CD4-positive, alpha-beta memory T cell (primary cell): Measurements from ENCODE around the gene TASOR. TPM values are rescaled to one million over a fixed set of nuclear protein-coding genes. Genes with fewer than 3 reads are reported as not detected.

Experiments
- CTCF ChIA-PET: fragments of 350-600 bp; sonication (Branson Sonifier 250); formaldehyde crosslinking; loops from one replicate; lab custom pipeline; 2021; ENCODE audit warnings: inconsistent platforms; ENCODE audit not compliant: partially characterized antibody; lab: Charles Lee
- POLR2A ChIA-PET: fragments of 350-600 bp; sonication (Branson Sonifier 250); formaldehyde crosslinking; loops from one replicate; lab custom pipeline; 2021; ENCODE audit not compliant: partially characterized antibody; lab: Charles Lee
- DNase-seq, 5 donors: peaks; one replicate each; pipeline versions ENCODE4 v3.0.0 to v3.0.0-alpha.2; 2020 to 2022; ENCODE audit warnings: mixed read lengths in 1 of 5
- H3K27ac ChIP-seq: one replicate; pipeline ENCODE4 v1.7.0; 2013; ENCODE audit warnings: low read depth, low read length
- H3K27me3 ChIP-seq: 2 replicates; pipeline ENCODE4 v1.7.0; 2013; ENCODE audit warnings: mild to moderate bottlenecking, low read length, moderate library complexity; ENCODE audit not compliant: insufficient read depth
- H3K36me3 ChIP-seq: 2 replicates; pipeline ENCODE4 v1.7.0; 2013; ENCODE audit warnings: mild to moderate bottlenecking, low read length, moderate library complexity; ENCODE audit not compliant: insufficient read depth
- H3K4me1 ChIP-seq: 2 replicates; pipeline ENCODE4 v1.7.0; 2013; ENCODE audit warnings: mild to moderate bottlenecking, low read length, moderate library complexity; ENCODE audit not compliant: insufficient read depth
- H3K4me3 ChIP-seq, 2 donors: one replicate each; pipeline ENCODE4 v1.7.0; 2013; ENCODE audit warnings: low read length in 2 of 2, mild to moderate bottlenecking in 1 of 2
- H3K9me3 ChIP-seq, 2 donors: one replicate each; pipeline ENCODE4 v1.7.0; 2013; ENCODE audit warnings: low read length in 2 of 2, control low read depth in 1 of 2; ENCODE audit not compliant: control insufficient read depth in 1 of 2
- H3K27ac Mint-ChIP-seq, 7 donors: one replicate each; pipeline ENCODE4 v1.8.0; 2020 to 2021; ENCODE audit warnings: mixed read lengths in 7 of 7, mild to moderate bottlenecking in 6 of 7, inconsistent platforms in 3 of 7, moderate library complexity in 3 of 7
- H3K27me3 Mint-ChIP-seq, 2 donors: one replicate each; pipeline ENCODE4 v1.8.0; 2020 to 2021; ENCODE audit warnings: mixed read lengths in 2 of 2
- H3K36me3 Mint-ChIP-seq, 2 donors: one replicate each; pipeline ENCODE4 v1.8.0; 2020 to 2021; ENCODE audit warnings: mixed read lengths in 2 of 2, inconsistent platforms in 1 of 2, mild to moderate bottlenecking in 1 of 2
- H3K4me1 Mint-ChIP-seq, 4 donors: one replicate each; pipeline ENCODE4 v1.8.0; 2020 to 2021; ENCODE audit warnings: mixed read lengths in 4 of 4, mild to moderate bottlenecking in 1 of 4
- H3K4me3 Mint-ChIP-seq, 8 donors: one replicate each; pipeline ENCODE4 v1.8.0; 2020 to 2021; ENCODE audit warnings: mixed read lengths in 8 of 8, mild to moderate bottlenecking in 7 of 8, moderate library complexity in 6 of 8, inconsistent platforms in 3 of 8
- H3K9me3 Mint-ChIP-seq, 8 donors: one replicate each; pipeline ENCODE4 v1.8.0; 2020 to 2021; ENCODE audit warnings: mixed read lengths in 8 of 8, mild to moderate bottlenecking in 5 of 8, inconsistent platforms in 3 of 8, moderate library complexity in 1 of 8
- intact Hi-C: fragments of 100-400 bp; cut with micrococcal nuclease; formaldehyde crosslinking; loops from one replicate; pipeline ENCODE4 v1.15.1; 2023
- polyA plus RNA-seq, 2 donors: library from polyadenylated mRNA; unstranded; fragments of 300-500 nt; fragmentation: Illumina TruSeq; gene quantifications; one replicate each; pipeline ENCODE4 v1.2.3, GENCODE V29; 2021
- total RNA-seq, 2 experiments: library from RNA; stranded (reverse); gene quantifications; one replicate each; pipeline ENCODE4 v1.2.3, GENCODE V29; 2021

The TASOR gene
- total and polyA plus RNA-seq, 4 experiments from 2014 or later: 22.7 to 112 (median 75.7) TPM

DNA sequence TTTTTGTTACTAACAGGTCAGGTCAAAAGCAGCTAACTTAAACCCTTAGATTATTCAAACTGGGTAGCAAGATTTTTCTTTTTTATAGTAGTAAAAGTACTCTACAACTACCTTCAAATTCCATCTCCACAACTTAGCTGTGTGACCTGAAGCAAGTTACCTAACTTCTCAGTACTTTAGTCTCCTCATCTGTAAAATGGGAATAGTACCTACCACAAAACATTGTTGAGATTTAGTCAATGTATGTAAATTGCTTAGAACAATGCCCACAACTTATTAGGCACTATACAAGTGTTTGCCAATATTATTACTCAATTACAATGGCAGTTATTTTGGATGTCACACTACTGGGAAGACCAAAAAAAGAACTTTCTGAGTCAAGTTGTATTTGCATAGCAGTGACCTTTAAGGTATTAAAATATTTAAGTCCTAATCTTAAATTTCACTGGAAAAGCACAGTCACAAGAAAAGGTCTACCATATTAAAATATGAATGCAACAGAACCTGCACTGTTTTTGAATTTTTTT lies 2.9 kb downstream of the TASOR start:
- Mint-ChIP-seq H3K4me1 (peaks cover 39 to 81% (median 56%) of the 10 kb centered on the region in 4 donors), H3K4me3 (peak overlapping the region in 5 of 8 donors; percentile 23 to 60 (median 56)), H3K9me3 (no peaks in the 10 kb centered on the region), H3K36me3 (peaks cover 18 to 30% of the 10 kb centered on the region in 2 donors), H3K27ac (peak overlapping the region in 2 of 7 donors; percentile 23 to 98), H3K27me3 (no peaks in the 10 kb centered on the region)
- CTCF ChIA-PET: interaction anchor here (0.7 kb wide), 1 partner anchor 104 kb away, joined by 3 read pairs; no protein-coding TSS in a partner anchor
- Histone ChIP-seq H3K9me3 (no peaks in the 10 kb centered on the region), H3K4me3 (peak overlapping the region in 1 of 2 donors; percentile 20), H3K4me1 (peaks cover 76% of the 10 kb centered on the region), H3K36me3 (no peaks in the 10 kb centered on the region), H3K27ac (no peak overlapping the region), H3K27me3 (no peaks in the 10 kb centered on the region)
- intact Hi-C loops: loop anchor here (5.0 to 10.0 kb wide), 3 partner anchors 88 to 1627 kb away; partner anchors contain the start of genes APPL1, HTD2 and RPP14
- POLR2A ChIA-PET: interaction anchor here (1.4 kb wide), 1 partner anchor 120 kb away, joined by 3 read pairs; no protein-coding TSS in a partner anchor
- no peak for DNase-seq

DNA sequence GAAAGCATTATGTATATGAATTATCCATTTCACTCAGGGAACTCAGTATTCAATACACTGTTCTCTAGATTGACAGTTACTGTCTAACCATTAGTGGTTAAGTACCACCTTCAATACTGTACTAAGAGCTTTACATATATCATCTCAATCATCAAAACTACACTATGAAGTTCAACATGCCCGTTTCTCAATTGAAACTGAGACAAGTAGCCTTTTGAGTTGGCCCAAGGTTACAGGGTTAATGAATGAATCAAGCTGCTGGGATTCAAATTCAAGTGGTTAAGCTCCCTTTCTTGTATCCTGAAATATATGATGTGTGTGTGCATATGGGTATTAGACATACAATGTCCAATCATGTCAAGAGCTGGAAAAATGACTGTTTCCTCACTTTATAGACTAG lies 5.8 kb downstream of the TASOR start:
- Mint-ChIP-seq H3K27me3 (no peaks in the 10 kb centered on the region), H3K4me1 (peaks cover 40 to 76% (median 57%) of the 10 kb centered on the region in 4 donors)
- H3K4me3 ChIP-seq: no peak overlapping the region

DNA sequence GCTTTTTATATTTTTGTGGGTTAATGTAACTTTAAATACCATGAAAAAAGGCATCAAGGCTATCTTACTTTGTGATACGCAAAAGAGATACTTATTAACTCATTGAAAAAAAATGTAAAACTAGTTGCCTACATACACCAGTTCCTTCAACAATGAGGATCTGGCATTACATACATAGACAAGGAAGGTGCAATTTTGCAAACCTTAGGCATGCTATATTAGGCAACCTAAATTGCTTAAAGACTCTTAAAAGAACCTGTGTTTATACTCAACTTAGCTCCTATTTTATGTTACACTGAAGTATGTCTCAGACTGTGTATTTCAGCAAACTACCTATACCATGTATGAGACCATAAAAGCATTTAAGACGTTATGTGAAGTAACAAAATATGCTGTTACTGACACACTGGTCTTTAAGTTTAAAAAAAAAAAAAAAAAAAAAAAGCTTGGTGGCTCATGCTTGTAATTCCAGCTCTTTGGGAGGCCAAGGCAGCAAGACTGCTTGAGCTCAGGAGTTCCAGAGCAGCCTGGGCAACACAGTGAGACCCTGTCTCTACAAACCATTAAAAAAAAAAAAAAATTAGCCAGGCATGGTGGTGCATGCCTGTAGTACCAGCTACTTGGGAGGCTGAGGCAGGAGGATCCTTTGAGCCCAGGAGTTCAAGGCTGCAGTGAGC lies 9.1 kb downstream of the TASOR start:
- Histone ChIP-seq H3K27ac (no peak overlapping the region), H3K36me3 (peaks cover 13% of the 10 kb centered on the region), H3K4me3 (no peak overlapping the region), H3K27me3 (no peaks in the 10 kb centered on the region), H3K4me1 (peaks cover 40% of the 10 kb centered on the region), H3K9me3 (no peaks in the 10 kb centered on the region)
- ChIA-PET POLR2A (interaction anchor here (0.6 to 1.4 kb wide), 5 partner anchors 9 to 128 kb away, joined by 3 to 11 read pairs (median 4); partner anchors contain the start of genes ARHGEF3, CCDC66 and TASOR), CTCF (interaction anchor here (0.7 to 1.8 kb wide), 5 partner anchors 9 to 152 kb away, joined by 3 to 5 read pairs (median 4); partner anchors contain the start of gene TASOR)
- Mint-ChIP-seq H3K27ac (no peak overlapping the region), H3K36me3 (peaks cover 22 to 49% of the 10 kb centered on the region in 2 donors), H3K9me3 (no peaks in the 10 kb centered on the region), H3K4me1 (peaks cover 27 to 52% (median 38%) of the 10 kb centered on the region in 4 donors), H3K4me3 (no peak overlapping the region), H3K27me3 (no peaks in the 10 kb centered on the region)
- DNase-seq: no peak
- intact Hi-C loops: no loop called here

More for the DNA sequence above, 5.8 kb downstream of the TASOR start:
- intact Hi-C loops: loop anchor here (5.0 kb wide), 1 partner anchor 40 kb away; no protein-coding TSS in a partner anchor
- H3K27me3 ChIP-seq: no peaks in the 10 kb centered on the region
- POLR2A ChIA-PET: interaction anchor here (1.1 kb wide), 1 partner anchor 16 kb away, joined by 3 read pairs; no protein-coding TSS in a partner anchor
- Mint-ChIP-seq H3K4me3 (peak overlapping the region in 6 of 8 donors; percentile 43 to 76 (median 56)), H3K36me3 (peaks cover 18 to 37% of the 10 kb centered on the region in 2 donors), H3K9me3 (no peaks in the 10 kb centered on the region), H3K27ac (peak overlapping the region in 6 of 7 donors; percentile 10 to 77 (median 30))
- H3K9me3 ChIP-seq: no peaks in the 10 kb centered on the region
- H3K4me1 ChIP-seq: peaks cover 73% of the 10 kb centered on the region
- no peak overlapping the region for H3K27ac ChIP-seq
- DNase-seq: no peak
- CTCF ChIA-PET: interaction anchor here (1.1 to 2.0 kb wide), 4 partner anchors 10 to 123 kb away, joined by 3 to 8 read pairs (median 4); no protein-coding TSS in a partner anchor
- H3K36me3 ChIP-seq: no peaks in the 10 kb centered on the region

DNA sequence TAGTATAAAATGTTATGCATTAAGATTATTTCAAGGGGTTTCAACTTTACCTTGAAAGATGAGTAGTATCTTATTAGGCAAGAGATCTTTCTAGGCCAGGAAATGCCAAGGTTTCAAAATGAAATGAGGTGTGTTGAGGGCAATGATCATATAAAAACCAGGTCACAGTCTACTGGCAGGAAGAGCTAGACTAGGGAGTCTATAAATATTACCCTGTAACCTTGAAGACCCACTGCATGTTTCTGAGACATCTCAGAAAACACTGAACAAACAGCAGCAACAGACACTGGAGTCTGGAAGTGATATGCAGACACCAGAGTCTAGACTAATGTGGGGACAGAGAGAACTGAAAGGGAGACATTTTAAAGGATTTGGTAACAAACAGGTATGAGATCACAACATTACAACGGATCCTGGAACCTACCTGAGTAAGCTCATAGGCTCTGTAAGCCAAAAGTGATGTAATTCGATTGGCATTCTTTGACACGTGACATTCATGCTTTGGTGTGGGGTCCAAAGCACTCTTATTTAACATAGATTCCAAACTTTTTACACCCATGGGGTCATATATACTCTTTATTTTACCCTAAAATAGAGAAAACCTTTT lies 15.0 kb downstream of the TASOR start:
- no peak overlapping the region for H3K27ac ChIP-seq
- H3K36me3 Mint-ChIP-seq: peaks cover 46 to 69% of the 10 kb centered on the region in 2 donors
- no peaks in the 10 kb centered on the region for H3K27me3 ChIP-seq
- intact Hi-C loops: no loop called here
- no peak overlapping the region for H3K4me3 ChIP-seq
- peak in 3 of 5 donors; percentile 12 to 44 (median 18) for DNase-seq
- H3K9me3 ChIP-seq: no peaks in the 10 kb centered on the region
- no peaks in the 10 kb centered on the region for H3K9me3 Mint-ChIP-seq
- H3K4me1 Mint-ChIP-seq: peaks cover 20 to 36% (median 28%) of the 10 kb centered on the region in 4 donors
- ChIA-PET POLR2A (interaction anchor here (0.9 to 1.9 kb wide), 2 partner anchors 15 to 27 kb away, joined by 3 to 15 read pairs; partner anchors contain the start of gene TASOR), CTCF (interaction anchor here (1.7 kb wide), 1 partner anchor 10 kb away, joined by 8 read pairs; no protein-coding TSS in a partner anchor)
- peak overlapping the region in 4 of 8 donors; percentile 26 to 58 (median 42) for H3K4me3 Mint-ChIP-seq
- peaks cover 13% of the 10 kb centered on the region for H3K4me1 ChIP-seq
- peak overlapping the region in 6 of 7 donors; percentile 59 to 77 (median 65) for H3K27ac Mint-ChIP-seq
- peaks cover 36% of the 10 kb centered on the region for H3K36me3 ChIP-seq
- no peaks in the 10 kb centered on the region for H3K27me3 Mint-ChIP-seq

DNA sequence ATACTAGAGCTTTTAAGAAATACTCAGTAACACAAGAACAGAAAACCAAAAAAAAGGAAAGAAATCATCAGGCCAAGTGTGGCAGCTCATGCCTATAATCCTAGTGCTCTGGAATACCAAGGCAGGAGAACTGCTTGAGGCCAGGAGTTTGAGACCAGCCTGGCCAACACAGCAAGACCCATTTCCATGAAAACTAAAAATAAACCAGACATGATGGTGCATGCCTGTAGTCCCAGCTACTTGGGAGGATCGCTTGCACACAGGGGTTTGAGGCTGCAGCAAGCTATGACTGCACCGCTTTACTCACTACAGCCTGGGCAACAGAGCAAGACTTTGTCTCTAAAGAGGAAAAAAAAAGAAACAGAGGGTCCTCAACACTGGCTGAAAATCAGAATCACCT lies 18.2 kb downstream of the TASOR start:
- Mint-ChIP-seq H3K27me3 (no peaks in the 10 kb centered on the region), H3K36me3 (peaks cover 54 to 68% of the 10 kb centered on the region in 2 donors), H3K4me1 (peaks cover 15 to 33% (median 26%) of the 10 kb centered on the region in 4 donors), H3K27ac (peak overlapping the region in 3 of 7 donors; percentile 23 to 84 (median 30)), H3K9me3 (no peaks in the 10 kb centered on the region), H3K4me3 (no peak overlapping the region)
- no peak for DNase-seq
- intact Hi-C loops: no loop called here
- Histone ChIP-seq H3K4me3 (no peak overlapping the region), H3K27ac (no peak overlapping the region), H3K36me3 (peaks cover 49% of the 10 kb centered on the region), H3K9me3 (no peaks in the 10 kb centered on the region), H3K4me1 (peaks cover 13% of the 10 kb centered on the region), H3K27me3 (no peaks in the 10 kb centered on the region)
- ChIA-PET POLR2A (interaction anchor here (0.5 to 2.2 kb wide), 3 partner anchors 18 to 47 kb away, joined by 3 to 8 read pairs (median 4); partner anchors contain the start of gene TASOR), CTCF (interaction anchor here (1.4 kb wide), 1 partner anchor 9 kb away, joined by 4 read pairs; no protein-coding TSS in a partner anchor)

DNA sequence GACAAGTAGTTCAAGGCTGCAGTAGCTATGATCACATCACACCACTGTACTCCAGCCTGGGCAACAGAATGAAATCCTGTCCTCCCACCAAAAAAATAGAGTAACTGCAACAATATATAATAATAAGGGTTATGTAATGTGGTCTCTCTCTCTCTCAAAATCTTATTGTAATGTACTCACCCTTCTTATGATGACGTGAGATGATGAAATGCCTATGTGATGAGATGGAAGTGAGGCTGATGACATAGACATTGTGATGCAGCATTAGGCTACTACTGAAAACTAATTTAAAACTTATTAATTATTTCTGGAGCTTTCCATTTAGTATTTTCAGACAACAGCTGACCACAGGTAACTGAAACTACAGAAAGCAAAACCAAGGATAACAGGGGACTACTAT lies 27.4 kb downstream of the TASOR start:
- no peak overlapping the region for H3K4me3 ChIP-seq
- intact Hi-C loops: no loop called here
- Mint-ChIP-seq H3K27ac (peak overlapping the region in 2 of 7 donors; percentile 10 to 26), H3K4me3 (no peak overlapping the region), H3K9me3 (peaks cover 0 to 24% (median 2%) of the 10 kb centered on the region in 8 donors), H3K36me3 (peaks cover 75 to 80% of the 10 kb centered on the region in 2 donors), H3K4me1 (peaks cover 28 to 51% (median 33%) of the 10 kb centered on the region in 4 donors), H3K27me3 (no peaks in the 10 kb centered on the region)
- H3K36me3 ChIP-seq: peaks cover 54% of the 10 kb centered on the region
- DNase-seq: no peak
- H3K9me3 ChIP-seq: no peaks in the 10 kb centered on the region
- ChIA-PET POLR2A (no interaction called here), CTCF (interaction anchor here (0.8 kb wide), 1 partner anchor 26 kb away, joined by 3 read pairs; no protein-coding TSS in a partner anchor)
- H3K4me1 ChIP-seq: peaks cover 8% of the 10 kb centered on the region
- no peaks in the 10 kb centered on the region for H3K27me3 ChIP-seq
- no peak overlapping the region for H3K27ac ChIP-seq
